Colonic mucosa (tissue), 4 donors: ENCODE results near the gene IKZF3. TPM values are rescaled to one million over a fixed set of nuclear protein-coding genes. Genes with fewer than 3 reads are reported as not detected.
A peak's percentile ranks its signal among the peaks of the same experiment; 100 is the strongest.

Experiments
- DNase-seq: peaks from one replicate; pipeline ENCODE4 v3.0.0-alpha.2; 2020
- H3K27ac ChIP-seq: fragments of 200-600 bp; one replicate; pipeline ENCODE4 v1.8.0; 2021
- H3K27me3 ChIP-seq: fragments of 200-600 bp; one replicate; pipeline ENCODE4 v1.8.0; 2021
- H3K36me3 ChIP-seq: fragments of 200-600 bp; one replicate; pipeline ENCODE4 v1.8.0; 2021
- H3K4me1 ChIP-seq: fragments of 200-600 bp; one replicate; pipeline ENCODE4 v1.8.0; 2021; ENCODE audit warnings: mild to moderate bottlenecking
- H3K4me3 ChIP-seq: fragments of 200-600 bp; one replicate; pipeline ENCODE4 v1.8.0; 2021
- H3K9ac ChIP-seq, 2 donors: one replicate each; pipeline ENCODE4 v1.7.0; 2013; ENCODE audit warnings: control low read depth in 2 of 2, low read depth in 2 of 2, low read length in 2 of 2
- H3K9me3 ChIP-seq: fragments of 200-600 bp; one replicate; pipeline ENCODE4 v1.8.0; 2021
- intact Hi-C: fragments of 100-400 bp; cut with DNase I; formaldehyde crosslinking; loops from one replicate; pipeline ENCODE4 v1.14.1; 2022
- total RNA-seq, 2 donors: library from RNA; stranded (reverse); fragmentation: NEBNext Ultra II Directional in 1 of 2; extraction: Animal tissue kit (Norgen Biotek cat#: 25700) in 1 of 2; gene quantifications; one replicate each; pipeline ENCODE4 v1.2.1, GENCODE V29; 2021
- TF ChIP-seq, protein P1 (sequence below): fragments of 200-600 bp; IDR thresholded peaks from one replicate; pipeline ENCODE4 v1.8.0; 2022; ENCODE audit warnings: antibody characterized with exemption, mild to moderate bottlenecking
- donor health status: healthy.
- donor health status: DM: no; HTN: no; CAD: no.
- donor health status: DM: no; HTN: no; CAD: no.

Gene IKZF3
- total RNA-seq, 2 donors from 2014 or later = 1.8 to 2.0 TPM

DNA sequence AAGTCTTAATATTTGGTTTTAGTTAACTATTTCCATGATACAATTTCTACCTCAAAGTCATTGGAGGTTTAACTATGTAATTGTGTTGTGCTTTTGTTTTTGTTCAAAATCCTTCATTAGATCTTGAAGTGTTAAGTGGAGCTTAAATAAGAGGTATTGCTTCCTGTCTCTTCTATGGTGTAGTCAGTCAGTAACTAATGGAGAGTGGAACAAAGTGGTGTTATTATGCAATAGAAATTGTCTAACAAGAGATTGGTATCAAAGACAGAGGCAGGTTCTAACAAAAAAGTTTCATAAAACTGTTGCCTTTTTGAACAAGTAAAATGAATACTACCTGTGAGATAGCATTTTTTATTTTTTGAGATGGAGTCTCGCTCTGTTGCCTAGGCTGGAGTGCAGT lies 81.1 kb downstream of the IKZF3 start:
- intact Hi-C loops = no loop called here
- no peaks in the 10 kb centered on the region for H3K27me3 ChIP-seq
- no peaks in the 10 kb centered on the region for H3K9me3 ChIP-seq
- no peak overlapping the region for H3K27ac ChIP-seq
- no peaks in the 10 kb centered on the region for H3K4me1 ChIP-seq
- DNase-seq = no peak
- TF ChIP-seq, protein P1, sequence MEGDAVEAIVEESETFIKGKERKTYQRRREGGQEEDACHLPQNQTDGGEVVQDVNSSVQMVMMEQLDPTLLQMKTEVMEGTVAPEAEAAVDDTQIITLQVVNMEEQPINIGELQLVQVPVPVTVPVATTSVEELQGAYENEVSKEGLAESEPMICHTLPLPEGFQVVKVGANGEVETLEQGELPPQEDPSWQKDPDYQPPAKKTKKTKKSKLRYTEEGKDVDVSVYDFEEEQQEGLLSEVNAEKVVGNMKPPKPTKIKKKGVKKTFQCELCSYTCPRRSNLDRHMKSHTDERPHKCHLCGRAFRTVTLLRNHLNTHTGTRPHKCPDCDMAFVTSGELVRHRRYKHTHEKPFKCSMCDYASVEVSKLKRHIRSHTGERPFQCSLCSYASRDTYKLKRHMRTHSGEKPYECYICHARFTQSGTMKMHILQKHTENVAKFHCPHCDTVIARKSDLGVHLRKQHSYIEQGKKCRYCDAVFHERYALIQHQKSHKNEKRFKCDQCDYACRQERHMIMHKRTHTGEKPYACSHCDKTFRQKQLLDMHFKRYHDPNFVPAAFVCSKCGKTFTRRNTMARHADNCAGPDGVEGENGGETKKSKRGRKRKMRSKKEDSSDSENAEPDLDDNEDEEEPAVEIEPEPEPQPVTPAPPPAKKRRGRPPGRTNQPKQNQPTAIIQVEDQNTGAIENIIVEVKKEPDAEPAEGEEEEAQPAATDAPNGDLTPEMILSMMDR = no peak
- no peak overlapping the region for H3K9ac ChIP-seq
- no peaks in the 10 kb centered on the region for H3K36me3 ChIP-seq
- H3K4me3 ChIP-seq = no peak overlapping the region

DNA sequence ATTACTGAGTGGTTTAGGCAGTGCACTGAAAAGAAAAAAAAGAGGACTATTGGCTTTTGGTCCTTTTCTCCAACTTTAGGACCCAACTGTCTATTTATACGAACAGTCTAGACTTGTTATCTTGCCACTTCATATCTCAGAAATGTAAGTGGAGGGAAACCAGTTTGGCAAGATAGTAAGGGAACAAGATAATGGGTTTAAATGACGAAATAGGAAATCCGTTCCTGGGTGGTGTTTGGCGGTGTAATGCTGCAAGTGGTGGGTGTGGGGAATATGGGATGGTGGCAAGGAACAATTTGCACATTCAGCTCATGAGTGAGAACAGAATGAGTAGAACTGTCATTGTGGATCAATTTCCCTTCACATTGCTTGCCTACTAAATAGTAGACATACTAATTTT lies 81.6 kb downstream of the IKZF3 start:
- no peak for DNase-seq
- no peaks in the 10 kb centered on the region for H3K27me3 ChIP-seq
- H3K27ac ChIP-seq = no peak overlapping the region
- H3K9me3 ChIP-seq = no peaks in the 10 kb centered on the region
- intact Hi-C loops = no loop called here
- no peak overlapping the region for H3K9ac ChIP-seq
- TF ChIP-seq, protein P1 = no peak
- H3K4me1 ChIP-seq = no peaks in the 10 kb centered on the region
- no peaks in the 10 kb centered on the region for H3K36me3 ChIP-seq
- H3K4me3 ChIP-seq = no peak overlapping the region

DNA sequence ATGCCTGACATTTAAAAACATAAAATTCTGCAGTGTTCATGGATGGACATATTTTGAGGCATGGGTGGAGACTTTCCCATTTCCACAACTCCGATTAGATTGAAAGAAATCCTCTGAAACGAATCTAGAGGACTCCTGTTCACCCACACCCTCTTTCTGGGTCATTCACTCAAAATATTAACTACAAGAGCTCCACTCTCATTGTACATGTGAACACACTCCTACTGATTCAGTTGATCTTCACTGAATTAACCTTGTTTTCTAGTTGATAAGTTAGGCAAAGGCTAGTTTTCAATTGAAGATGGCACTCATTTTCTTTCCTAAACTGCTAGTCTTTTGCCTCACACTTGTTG lies 82.3 kb downstream of the IKZF3 start:
- Histone ChIP-seq H3K9me3 (no peaks in the 10 kb centered on the region), H3K27me3 (no peaks in the 10 kb centered on the region), H3K9ac (no peak overlapping the region), H3K27ac (no peak overlapping the region), H3K4me1 (no peaks in the 10 kb centered on the region), H3K36me3 (no peaks in the 10 kb centered on the region), H3K4me3 (no peak overlapping the region)
- no peak for DNase-seq
- intact Hi-C loops = no loop called here
- TF ChIP-seq, protein P1 = no peak

DNA sequence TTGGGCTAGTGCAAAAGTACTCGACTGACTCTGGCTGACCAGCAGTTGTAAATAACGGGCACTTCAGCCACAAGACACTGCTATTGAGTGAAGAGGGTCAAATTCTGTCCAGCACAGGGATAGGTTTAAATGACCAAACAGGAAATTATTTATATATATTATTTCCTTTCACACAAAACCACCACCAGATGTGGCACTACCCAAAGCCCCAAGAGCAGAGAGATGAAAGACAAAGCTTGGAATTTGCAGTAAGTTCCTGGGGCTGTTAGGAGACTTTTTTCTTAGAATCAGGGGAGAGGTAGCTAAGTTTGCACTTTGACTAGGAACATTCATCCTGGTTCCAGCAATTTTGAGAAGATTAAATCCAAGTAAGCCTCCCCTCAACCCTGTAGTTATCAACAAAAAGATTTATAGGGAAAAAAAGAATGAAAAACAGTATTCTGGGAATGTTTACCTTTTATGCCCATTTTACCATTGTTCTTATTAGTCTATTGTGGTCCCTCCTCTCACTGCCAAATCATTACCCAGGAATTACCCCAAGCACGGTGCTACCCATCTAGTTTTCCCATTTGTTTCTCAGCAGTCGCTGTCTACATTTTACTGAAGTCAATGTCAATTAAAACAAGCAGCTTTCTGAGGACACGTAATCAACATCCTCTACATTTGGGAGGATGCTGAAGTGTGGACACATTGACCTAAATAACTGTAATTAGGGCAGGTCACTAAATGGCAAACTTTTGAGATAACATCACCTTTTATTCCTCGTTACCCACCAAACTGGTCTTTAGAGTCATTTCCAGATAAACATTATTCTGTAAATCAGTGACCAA lies 82.9 kb downstream of the IKZF3 start:
- TF ChIP-seq, protein P1 = no peak
- intact Hi-C loops = no loop called here
- H3K27ac ChIP-seq = no peak overlapping the region
- H3K27me3 ChIP-seq = no peaks in the 10 kb centered on the region
- no peak for DNase-seq
- no peak overlapping the region for H3K4me3 ChIP-seq
- H3K9me3 ChIP-seq = no peaks in the 10 kb centered on the region
- no peaks in the 10 kb centered on the region for H3K4me1 ChIP-seq
- no peak overlapping the region for H3K9ac ChIP-seq
- H3K36me3 ChIP-seq = no peaks in the 10 kb centered on the region

DNA sequence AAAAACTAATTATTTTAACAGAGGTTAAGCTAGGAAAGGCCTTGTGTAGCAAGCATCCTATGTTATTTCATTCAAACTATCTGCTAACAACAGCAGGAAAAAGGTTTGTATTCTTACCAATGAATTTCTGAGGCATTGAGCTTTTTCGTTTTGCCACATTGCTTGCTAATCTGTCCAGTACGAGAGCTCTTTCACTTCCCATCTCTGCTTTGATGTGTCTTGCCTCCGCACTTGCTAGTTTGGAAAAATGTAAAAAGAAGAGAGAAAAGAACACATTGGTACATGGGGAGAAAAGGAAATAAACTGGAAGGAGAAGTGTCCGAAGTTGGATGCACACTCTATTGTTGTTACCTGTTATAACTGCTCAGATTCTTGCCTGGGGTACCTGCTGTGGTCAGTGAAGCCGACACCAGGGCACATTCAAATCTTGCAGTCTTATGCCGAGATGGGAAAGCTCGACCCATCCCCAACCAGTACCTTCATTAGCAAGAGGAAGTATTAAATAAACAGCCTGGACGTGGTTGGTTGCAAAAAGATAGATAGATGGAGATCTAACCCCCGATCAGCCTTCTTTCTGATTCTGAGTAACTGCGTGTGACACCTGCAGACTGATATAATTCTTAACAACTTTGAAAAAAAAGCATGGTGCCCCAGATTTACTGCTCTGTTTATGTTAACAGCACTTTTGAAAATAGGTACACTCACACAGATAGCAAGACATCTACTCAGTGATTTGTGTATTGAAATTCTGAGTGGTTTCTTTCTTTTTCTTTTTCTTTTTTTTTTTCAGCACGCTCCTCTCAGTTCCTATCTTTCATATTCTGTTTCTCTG lies 86.4 kb downstream of the IKZF3 start:
- Histone ChIP-seq H3K27ac (peak overlapping the region; percentile 30), H3K4me1 (no peaks in the 10 kb centered on the region), H3K9me3 (no peaks in the 10 kb centered on the region), H3K27me3 (no peaks in the 10 kb centered on the region), H3K4me3 (peak overlapping the region; percentile 5), H3K9ac (peak overlapping the region; percentile 13 to 44), H3K36me3 (no peaks in the 10 kb centered on the region)
- no peak for DNase-seq
- intact Hi-C loops = loop anchor here (10.0 kb wide), 1 partner anchor 67 kb away; no protein-coding TSS in a partner anchor
- TF ChIP-seq, protein P1 = no peak
